GM18870 (cell line): Measurements from ENCODE around the gene RTN4RL1.

Experiments
- ATAC-seq: cut with Tn5 transposase; IDR thresholded peaks from one replicate; pipeline ENCODE4 v1.9.1; 2021; ENCODE audit warnings: moderate library complexity; ENCODE audit not compliant: unreplicated experiment

Gene RTN4RL1

DNA sequence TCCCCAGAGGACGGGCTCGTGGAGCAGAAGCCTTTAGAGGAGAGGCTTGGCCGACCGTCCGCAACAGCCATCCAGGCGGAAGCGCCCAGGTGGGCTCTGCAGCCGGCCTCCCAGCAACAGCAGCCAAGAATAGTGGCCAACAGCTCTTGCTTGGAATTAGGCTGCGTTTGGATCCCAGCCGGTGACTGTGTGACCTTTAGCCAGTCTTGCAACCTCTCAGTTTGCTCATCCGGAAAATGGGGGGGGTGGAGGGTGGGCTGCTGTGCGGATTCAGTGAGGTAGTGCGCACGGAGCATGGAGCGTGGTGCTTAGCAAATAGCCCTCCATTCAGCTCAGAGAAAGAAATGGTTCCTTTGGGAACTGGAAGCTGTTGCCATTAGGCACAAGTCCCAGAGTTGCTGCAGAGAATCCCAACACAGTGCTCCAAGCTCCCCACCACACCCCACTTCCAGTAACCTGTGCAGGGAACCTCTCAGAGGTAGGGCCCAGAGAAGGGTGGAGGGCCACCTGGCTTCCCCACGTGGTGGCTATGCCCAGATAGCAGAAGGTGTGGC is 46.7 kb downstream of the RTN4RL1 start:
- ATAC-seq = no peak

DNA sequence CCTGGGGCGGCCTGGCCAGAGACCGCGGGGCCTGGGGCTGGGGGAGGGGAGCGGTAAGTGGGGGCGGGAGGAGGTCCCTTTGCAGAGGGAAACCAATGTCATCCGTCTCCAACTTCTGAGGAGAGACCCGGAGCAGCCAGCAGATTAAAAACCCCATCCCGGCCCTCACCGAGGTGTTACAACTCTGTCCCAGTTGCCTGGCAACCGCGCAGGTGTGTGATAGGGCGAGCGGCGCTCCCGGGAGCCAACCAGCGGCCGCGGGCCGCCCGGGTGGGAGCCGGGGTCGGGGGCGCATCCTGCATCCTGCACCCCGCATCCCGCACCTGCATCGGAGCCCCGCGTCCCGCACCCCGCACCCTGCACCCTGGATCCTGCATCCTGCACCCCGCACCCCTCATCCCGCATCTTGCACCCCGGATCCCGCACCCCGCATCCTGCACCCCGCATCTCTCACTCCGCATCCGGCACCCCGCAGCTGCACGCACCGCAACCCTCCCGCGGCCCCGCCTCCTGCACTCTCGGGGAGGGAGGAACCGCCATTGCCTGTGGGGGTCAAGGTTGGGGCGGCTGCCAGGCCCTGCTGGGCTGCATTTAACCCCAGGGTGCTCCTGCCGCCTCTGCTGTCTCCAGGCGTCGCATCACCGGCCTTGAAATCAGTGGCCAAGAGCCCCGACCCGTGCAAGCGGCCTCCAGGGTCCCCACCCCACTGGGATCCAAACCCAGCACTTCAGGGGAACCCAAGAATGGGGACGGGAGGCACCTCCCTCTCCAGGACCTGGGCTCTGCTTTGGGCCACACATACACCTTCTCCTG is 47.3 kb downstream of the RTN4RL1 start:
- no peak for ATAC-seq

- no peak for ATAC-seq
These were observed 48.5 kb downstream of the RTN4RL1 start for GRCh38 chr17:1976683-1977064.

GRCh38 chr17:1976000-1976682 is 49.0 kb downstream of the RTN4RL1 start:
- ATAC-seq = no peak

- ATAC-seq = no peak
These were observed 49.6 kb downstream of the RTN4RL1 start for GRCh38 chr17:1975573-1975972.

DNA sequence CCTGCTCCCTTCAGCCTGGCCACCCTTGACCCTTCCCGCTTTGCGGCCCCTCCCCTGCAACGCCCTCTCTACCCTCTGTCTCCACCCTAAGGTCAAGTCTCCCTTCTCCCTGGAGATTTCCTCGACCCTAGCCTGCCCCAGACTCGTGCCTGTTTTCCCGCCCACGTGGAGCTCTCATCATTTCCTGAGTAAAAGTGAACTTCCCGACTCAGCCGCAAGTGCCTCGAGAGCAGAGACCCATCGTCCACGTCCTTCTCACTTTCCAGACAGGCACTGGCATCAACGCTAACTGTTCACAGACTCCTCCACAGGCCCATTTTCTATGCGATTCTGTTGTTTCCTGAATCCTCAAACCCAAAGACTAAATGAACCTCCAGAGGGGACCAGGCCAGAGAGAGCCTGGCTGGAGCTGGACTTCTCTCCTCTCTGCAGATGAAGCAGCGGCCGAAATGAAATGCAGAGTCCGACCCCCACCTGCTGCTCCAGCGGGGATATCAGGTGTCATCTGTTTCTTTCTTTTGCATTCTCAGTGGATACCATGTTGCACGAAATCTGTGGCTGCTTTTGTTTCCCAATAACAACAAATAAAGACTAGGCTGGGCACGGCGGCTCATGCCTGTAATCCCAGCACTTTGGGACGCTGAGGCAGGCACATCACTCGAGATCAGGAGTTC is 52.5 kb downstream of the RTN4RL1 start:
- ATAC-seq = no peak

DNA sequence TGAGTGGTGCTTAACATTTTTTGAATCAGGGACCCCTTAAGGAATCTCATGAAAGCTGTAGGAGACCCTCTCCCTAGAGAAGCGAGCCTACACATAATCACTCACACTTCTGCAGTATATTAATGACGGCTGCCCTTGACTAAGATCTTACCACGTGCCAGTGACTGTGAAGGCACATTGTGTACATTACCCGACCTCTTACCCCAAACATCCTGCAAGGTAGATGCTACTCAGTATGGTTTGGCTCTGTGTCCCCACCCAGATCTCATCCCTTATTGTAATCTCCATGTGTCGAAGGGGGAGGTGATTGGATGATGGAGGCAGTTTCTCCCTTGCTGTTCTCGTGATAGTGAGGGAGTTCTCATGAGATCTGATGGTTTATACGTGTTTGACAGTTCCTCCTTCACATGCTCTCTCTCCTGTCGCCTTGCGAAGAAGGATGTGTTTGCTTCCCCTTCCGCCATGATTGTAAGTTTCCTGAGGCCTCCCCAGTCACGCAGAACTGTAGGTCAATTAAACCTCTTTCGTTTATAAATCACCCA is 54.2 kb downstream of the RTN4RL1 start:
- ATAC-seq = no peak

GRCh38 chr17:1969712-1970111 is 55.4 kb downstream of the RTN4RL1 start:
- ATAC-seq = no peak

DNA sequence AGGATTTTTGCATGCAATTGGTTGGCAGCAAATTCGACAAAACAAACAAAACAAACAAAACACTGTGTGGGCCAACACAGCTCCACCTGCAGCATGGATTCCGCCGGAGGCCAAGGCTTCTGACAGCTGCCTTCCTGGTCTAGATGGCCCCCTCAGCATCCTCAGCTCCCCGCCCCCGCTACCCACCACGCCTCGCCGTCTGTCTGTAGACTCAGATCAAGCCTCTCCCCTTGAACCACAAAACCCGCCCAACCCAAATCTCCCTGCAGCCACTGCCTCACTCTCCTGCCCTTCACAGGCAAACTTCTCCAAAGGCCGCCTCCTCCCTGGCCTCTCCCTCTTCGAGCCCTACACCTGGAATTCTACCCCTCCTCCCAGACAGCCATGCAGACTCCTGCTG is 57.9 kb downstream of the RTN4RL1 start:
- no peak for ATAC-seq

GRCh38 chr17:1966274-1967086 is 58.7 kb downstream of the RTN4RL1 start:
- no peak for ATAC-seq

GRCh38 chr17:1965556-1966273 is 59.4 kb downstream of the RTN4RL1 start:
- ATAC-seq = no peak

DNA sequence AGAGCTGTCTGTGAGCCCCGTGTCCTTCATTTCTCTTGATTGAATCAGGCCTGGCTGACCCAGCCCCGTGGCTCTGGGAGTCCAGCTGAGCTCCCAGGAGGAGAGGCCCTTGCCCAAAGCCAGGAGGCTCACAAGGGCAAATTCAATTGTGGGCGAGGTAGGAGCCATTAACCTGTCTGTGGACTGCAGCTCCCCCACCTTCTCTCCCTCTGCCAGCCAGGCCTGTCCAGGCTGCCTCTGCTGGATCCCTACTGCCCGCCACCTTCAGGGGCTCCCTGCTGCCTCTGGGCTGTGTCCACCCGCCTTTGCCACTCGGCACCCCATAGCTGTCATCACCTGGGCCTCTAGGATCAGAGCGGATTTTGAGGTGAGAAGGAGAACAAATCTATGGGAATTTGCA is 61.9 kb downstream of the RTN4RL1 start:
- no peak for ATAC-seq

DNA sequence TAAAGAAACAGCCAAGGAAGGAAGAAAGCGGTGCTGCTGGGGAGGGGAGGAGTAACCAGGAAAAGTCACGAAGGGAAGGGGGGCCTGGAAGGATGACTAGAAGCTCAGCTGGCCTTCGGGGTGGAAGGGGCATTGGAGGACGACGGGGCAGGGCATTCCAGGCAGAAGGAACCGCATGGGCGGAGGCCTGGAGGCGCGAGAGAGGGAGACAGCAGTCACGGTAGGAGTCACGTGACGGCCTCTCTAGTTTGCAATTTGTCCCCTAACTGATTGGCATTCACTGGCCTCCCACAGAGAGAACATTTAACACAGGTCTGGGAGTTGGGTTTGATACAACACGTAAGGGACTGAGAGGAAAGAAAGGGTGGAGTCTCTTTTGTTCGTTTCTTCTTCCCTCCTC is 63.9 kb downstream of the RTN4RL1 start:
- ATAC-seq = no peak

DNA sequence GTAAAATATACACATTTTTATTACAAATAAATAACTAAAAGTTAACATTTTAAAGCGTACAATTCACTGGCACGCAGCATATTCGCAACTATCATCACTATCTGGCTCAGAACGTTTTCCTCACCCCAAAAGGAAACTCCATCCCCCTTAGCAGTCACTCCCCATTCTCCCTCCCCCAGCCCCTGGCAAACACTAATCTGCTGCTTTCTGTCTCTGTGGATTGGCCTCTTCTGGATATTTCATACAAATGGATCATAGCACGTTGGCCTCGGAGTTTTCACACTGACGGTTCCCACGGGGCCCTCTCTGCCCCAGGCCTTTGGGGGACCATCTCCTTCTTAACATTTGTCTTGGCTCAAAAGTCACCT is 64.6 kb downstream of the RTN4RL1 start:
- no peak for ATAC-seq

GRCh38 chr17:1959871-1960544 is 65.1 kb downstream of the RTN4RL1 start:
- no peak for ATAC-seq

DNA sequence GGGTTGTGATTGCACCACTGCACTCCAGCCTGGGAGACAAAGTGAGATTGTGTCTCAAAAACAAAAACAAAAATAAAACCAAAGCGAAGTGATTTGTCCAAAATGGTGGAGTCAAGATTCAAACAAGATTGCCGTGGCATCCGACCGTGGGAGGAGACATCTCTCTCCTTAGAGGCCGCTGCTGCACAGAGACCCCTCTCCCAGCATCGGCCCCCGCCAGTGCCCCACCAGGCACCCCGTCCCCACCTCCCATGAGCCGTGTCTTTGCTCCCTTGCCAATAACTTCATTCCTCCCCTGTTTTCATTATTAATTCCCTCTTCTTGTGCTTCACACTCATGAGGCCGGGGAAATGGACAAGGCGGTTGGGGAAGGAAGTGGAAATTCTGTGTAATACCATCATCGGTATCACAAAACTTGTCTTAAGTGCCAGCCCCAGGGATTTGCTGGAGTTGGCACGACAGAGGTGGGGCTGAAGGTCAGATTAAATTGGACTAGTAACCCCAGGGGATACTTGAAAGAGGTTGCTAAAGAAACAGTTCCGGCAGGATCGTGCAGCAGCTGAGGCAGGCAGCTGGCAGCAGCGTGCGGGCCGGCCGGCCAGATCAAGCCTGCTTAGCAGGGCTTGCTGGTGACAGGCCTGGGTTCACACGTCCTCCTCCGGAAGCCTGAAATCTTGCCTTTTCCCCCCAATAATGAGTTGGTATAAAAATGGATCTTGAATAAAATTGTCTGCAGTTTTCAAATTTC is 66.8 kb downstream of the RTN4RL1 start:
- no peak for ATAC-seq

- no peak for ATAC-seq
These were observed 68.1 kb downstream of the RTN4RL1 start for GRCh38 chr17:1957037-1957436.

- no peak for ATAC-seq
These were observed 69.0 kb downstream of the RTN4RL1 start for GRCh38 chr17:1956134-1956533.

DNA sequence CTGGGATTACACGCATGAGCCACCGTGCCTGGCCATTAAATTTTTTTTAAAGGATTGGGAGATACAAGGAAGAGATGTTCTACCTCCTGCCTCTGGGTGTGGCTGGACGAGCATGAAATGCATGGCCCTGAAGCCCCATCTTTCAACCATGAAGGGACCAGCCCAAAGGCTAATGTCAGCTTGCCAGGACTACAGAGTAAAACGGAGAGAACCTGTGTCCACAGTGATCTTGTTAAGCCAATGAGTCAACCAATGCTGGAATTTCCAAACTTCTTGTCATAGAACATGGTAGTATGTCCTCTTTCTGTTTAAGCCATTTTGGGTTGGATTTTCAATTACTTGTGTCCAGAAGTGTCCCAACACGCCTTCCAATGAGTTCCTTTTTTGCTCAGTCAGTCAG is 71.3 kb downstream of the RTN4RL1 start:
- no peak for ATAC-seq
